BLaER1 (cell line): ENCODE data around the gene SLC25A29.
A peak's percentile ranks its signal among the peaks of the same experiment; 100 is the strongest.

Experiments
- H3K27ac ChIP-seq: shearing (Covaris generic); formaldehyde crosslinking; 2 replicates; pipeline ENCODE4 v1.8.1; 2022
- H3K27me3 ChIP-seq: shearing (Covaris generic); formaldehyde crosslinking; 2 replicates; pipeline ENCODE4 v1.8.1; 2022
- H3K36me3 ChIP-seq: shearing (Covaris generic); formaldehyde crosslinking; 2 replicates; pipeline ENCODE4 v1.8.1; 2022
- H3K4me1 ChIP-seq: shearing (Covaris generic); formaldehyde crosslinking; 2 replicates; pipeline ENCODE4 v1.8.1; 2022
- H3K4me2 ChIP-seq: shearing (Covaris generic); formaldehyde crosslinking; 2 replicates; pipeline ENCODE4 v1.8.1; 2022
- H3K4me3 ChIP-seq: shearing (Covaris generic); formaldehyde crosslinking; 2 replicates; pipeline ENCODE4 v1.8.1; 2022
- H3K9ac ChIP-seq: shearing (Covaris generic); formaldehyde crosslinking; 2 replicates; pipeline ENCODE4 v1.8.1; 2022
- H3K9me3 ChIP-seq: shearing (Covaris generic); formaldehyde crosslinking; 2 replicates; pipeline ENCODE4 v1.8.1; 2022
- H4K20me1 ChIP-seq: shearing (Covaris generic); formaldehyde crosslinking; 2 replicates; pipeline ENCODE4 v1.8.1; 2022
- Cebpa-rat ChIP-seq: shearing (Covaris generic); IDR thresholded peaks from 2 replicates; pipeline ENCODE4 v1.8.1; 2022

The SLC25A29 gene

DNA sequence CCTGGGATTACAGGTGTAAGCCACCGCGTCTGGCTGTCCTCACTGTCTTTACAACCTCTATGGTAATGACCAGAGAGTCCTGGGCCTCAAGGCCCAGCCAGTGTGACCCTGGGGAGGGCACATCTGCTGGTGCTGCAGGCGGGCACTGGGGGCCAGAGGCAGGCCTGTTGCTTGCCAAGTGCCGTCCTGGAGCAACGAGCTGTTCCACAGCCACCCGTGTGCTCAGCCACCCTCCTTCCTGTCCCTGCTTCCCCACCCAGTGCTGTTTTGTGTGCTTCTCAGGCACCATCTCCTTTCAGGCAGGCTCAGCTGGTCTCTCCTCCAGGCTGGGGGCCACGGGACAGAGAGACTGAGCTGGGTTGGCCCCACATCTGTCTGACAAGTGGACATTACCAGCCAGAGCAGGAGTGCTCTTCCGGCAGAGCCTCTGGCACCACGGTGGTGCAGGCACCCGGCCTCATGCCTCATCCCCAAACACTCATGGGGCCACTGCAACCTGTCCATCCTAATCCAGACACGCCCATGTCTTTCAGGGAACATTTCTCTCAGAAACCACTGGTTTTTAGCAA is 25.9 kb upstream of the SLC25A29 start:
- TF ChIP-seq Cebpa-rat = no peak
- Histone ChIP-seq H3K27ac (peak overlapping the region; percentile 66), H3K4me3 (no peak overlapping the region), H3K36me3 (0 out of 2 replicates have a peak, but pooled peaks cover 3% of the 10 kb centered on the region), H3K9me3 (no peaks in the 10 kb centered on the region), H3K4me1 (peaks cover 41% of the 10 kb centered on the region), H3K9ac (peak overlapping the region; percentile 19; the same call in 1 of the 2 replicates), H3K27me3 (no peaks in the 10 kb centered on the region), H3K4me2 (peak overlapping the region; percentile 66), H4K20me1 (no peaks in the 10 kb centered on the region)

DNA sequence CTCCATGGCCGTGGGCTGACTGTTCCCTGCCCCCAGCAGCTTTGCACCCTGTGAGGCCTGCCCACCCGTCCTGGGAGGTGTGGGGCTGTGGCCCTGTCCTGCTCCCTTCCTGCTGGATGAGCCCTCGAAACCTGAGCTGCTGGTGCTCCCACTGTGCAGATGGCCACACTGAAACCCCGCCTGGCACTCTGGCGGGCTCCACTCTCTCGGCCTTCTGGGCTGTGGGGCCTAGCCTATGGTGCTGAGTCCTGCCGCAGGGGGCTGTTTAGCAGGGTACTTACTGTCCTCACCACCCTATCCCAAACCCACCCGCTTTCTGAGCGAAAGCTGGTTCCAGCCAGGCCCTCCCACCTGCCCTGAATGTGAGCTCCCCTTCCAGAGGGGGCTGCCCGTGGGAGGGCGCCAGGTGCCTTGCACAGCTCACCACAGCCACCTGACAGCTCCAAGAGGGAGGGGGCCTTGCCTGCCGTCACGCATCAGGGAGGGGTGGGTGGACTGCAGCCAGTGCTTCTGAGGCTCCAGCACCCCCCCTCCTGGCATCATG is 24.2 kb upstream of the SLC25A29 start:
- Histone ChIP-seq H3K4me2 (peak overlapping the region; percentile 59), H3K4me1 (peaks cover 34% of the 10 kb centered on the region), H3K9ac (no peak overlapping the region), H3K4me3 (no peak overlapping the region), H3K27ac (0 out of 2 replicates have a peak overlapping the region, but pooled peaks have one; percentile 38), H3K36me3 (no peaks in the 10 kb centered on the region), H3K27me3 (no peaks in the 10 kb centered on the region), H3K9me3 (no peaks in the 10 kb centered on the region), H4K20me1 (no peaks in the 10 kb centered on the region)
- no peak for TF ChIP-seq Cebpa-rat

DNA sequence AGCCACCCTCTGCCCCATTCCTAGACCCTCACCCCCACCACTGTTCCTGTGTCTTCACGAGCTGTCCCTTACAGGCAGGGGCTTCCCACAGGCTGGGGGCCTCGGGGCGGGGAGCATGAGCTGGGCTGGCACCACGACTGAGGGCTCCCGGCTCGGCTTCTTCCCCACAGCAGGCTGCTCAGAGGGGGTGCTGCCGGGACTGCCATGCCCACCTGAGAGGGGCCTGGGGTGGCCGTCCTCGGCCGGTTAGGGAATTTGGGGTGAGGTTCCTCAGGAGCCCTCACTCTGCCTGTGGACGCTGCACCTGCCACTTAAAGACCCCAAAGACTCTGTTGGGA is 23.7 kb upstream of the SLC25A29 start:
- Histone ChIP-seq H3K9ac (no peak overlapping the region), H4K20me1 (no peaks in the 10 kb centered on the region), H3K27me3 (no peaks in the 10 kb centered on the region), H3K9me3 (no peaks in the 10 kb centered on the region), H3K4me3 (no peak overlapping the region), H3K36me3 (no peaks in the 10 kb centered on the region), H3K4me1 (peaks cover 34% of the 10 kb centered on the region), H3K4me2 (no peak overlapping the region), H3K27ac (no peak overlapping the region)
- no peak for TF ChIP-seq Cebpa-rat

DNA sequence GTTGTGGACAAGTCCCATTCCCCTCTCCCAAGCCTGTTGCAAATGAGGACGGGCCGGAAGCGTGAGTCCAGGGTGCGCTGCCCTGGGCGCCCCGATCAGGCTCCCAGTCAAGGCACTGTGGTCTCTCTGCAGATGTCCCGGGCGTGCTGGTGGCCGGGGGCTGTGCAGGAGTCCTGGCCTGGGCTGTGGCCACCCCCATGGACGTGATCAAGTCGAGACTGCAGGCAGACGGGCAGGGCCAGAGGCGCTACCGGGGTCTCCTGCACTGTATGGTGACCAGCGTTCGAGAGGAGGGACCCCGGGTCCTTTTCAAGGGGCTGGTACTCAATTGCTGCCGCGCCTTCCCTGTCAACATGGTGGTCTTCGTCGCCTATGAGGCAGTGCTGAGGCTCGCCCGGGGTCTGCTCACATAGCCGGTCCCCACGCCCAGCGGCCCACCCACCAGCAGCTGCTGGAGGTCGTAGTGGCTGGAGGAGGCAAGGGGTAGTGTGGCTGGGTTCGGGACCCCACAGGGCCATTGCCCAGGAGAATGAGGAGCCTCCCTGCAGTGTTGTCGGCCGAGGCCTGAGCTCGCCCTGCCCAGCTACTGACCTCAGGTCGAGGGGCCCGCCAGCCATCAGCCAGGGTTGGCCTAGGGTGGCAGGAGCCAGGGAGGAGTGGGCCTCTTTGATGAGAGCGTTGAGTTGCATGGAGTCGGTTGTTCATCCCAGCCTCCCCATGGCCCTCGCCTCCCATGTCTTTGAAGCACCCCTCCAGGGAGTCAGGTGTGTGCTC is 23.2 kb upstream of the SLC25A29 start:
- H3K36me3 ChIP-seq = no peaks in the 10 kb centered on the region
- no peaks in the 10 kb centered on the region for H3K27me3 ChIP-seq
- H3K27ac ChIP-seq = no peak overlapping the region
- H3K9ac ChIP-seq = no peak overlapping the region
- H3K9me3 ChIP-seq = no peaks in the 10 kb centered on the region
- no peak overlapping the region for H3K4me2 ChIP-seq
- no peak overlapping the region for H3K4me3 ChIP-seq
- peaks cover 34% of the 10 kb centered on the region for H3K4me1 ChIP-seq
- no peaks in the 10 kb centered on the region for H4K20me1 ChIP-seq
- no peak for TF ChIP-seq Cebpa-rat

DNA sequence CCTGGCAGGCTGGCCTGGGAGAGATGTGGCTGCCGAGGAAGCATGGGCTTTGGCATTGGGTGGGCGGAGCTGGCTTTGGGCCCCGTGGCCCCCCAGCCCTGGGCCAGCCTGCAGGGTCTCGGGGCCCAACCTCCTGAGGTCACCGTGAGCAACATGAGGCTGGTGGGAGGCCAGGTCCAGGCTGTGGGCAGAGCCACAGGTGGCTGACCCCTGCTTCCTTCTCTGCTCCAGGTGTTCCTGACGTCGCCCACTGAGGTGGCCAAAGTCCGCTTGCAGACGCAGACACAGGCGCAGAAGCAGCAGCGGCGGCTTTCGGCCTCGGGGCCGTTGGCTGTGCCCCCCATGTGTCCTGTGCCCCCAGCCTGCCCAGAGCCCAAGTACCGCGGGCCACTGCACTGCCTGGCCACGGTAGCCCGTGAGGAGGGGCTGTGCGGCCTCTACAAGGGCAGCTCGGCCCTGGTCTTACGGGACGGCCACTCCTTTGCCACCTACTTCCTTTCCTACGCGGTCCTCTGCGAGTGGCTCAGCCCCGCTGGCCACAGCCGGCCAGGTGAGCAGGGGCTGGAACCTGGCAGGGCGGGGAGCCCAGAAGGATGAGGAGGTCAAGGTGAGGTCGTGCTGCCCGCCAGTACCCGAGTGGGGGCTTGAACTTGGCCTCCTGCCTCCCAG is 22.4 kb upstream of the SLC25A29 start:
- Histone ChIP-seq H3K27ac (no peak overlapping the region), H3K9me3 (no peaks in the 10 kb centered on the region), H3K4me3 (no peak overlapping the region), H4K20me1 (no peaks in the 10 kb centered on the region), H3K9ac (no peak overlapping the region), H3K27me3 (no peaks in the 10 kb centered on the region), H3K4me2 (no peak overlapping the region), H3K4me1 (peaks cover 34% of the 10 kb centered on the region), H3K36me3 (no peaks in the 10 kb centered on the region)
- TF ChIP-seq Cebpa-rat = no peak

DNA sequence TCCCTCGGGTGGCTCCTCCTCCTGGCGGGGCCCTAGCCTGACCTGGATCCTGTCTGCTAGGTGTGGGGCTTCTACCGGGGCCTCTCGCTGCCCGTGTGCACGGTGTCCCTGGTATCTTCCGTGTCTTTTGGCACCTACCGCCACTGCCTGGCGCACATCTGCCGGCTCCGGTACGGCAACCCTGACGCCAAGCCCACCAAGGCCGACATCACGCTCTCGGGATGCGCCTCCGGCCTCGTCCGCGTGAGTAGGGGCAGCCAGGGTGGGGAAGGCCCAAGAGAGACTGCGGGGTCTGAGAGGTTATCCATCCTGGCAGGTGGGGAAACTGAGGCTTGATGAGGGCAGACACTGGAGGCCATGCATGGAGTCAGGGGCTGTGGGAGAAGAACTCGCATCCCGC is 20.9 kb upstream of the SLC25A29 start:
- H3K4me3 ChIP-seq = no peak overlapping the region
- H3K36me3 ChIP-seq = no peaks in the 10 kb centered on the region
- no peak overlapping the region for H3K9ac ChIP-seq
- no peak for TF ChIP-seq Cebpa-rat
- no peak overlapping the region for H3K4me2 ChIP-seq
- H3K27me3 ChIP-seq = no peaks in the 10 kb centered on the region
- H4K20me1 ChIP-seq = no peaks in the 10 kb centered on the region
- H3K27ac ChIP-seq = no peak overlapping the region
- no peaks in the 10 kb centered on the region for H3K9me3 ChIP-seq
- H3K4me1 ChIP-seq = peaks cover 30% of the 10 kb centered on the region

DNA sequence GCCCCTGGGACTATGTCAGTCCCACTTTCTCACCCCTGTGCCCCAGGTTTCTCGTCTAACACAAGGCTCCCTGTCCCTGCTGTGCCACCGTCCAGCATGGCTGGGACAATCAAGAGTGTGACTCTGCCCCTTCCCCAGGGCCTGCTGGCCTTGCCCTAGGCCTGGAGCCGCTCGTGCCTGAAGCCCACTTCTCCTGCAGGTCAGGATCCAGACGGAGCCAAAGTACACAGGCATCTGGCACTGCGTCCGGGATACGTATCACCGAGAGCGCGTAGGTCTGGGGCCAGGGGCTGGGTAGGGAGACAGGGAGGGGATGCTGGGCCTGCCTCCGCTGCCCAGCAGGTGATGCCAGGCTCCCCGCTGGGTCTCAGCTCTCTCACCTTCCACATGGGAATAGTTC is 19.7 kb upstream of the SLC25A29 start:
- Histone ChIP-seq H3K27me3 (no peaks in the 10 kb centered on the region), H3K36me3 (no peaks in the 10 kb centered on the region), H3K4me3 (no peak overlapping the region), H3K9ac (no peak overlapping the region), H3K4me2 (no peak overlapping the region), H3K9me3 (no peaks in the 10 kb centered on the region), H3K27ac (no peak overlapping the region), H3K4me1 (peaks cover 26% of the 10 kb centered on the region), H4K20me1 (no peaks in the 10 kb centered on the region)
- no peak for TF ChIP-seq Cebpa-rat

DNA sequence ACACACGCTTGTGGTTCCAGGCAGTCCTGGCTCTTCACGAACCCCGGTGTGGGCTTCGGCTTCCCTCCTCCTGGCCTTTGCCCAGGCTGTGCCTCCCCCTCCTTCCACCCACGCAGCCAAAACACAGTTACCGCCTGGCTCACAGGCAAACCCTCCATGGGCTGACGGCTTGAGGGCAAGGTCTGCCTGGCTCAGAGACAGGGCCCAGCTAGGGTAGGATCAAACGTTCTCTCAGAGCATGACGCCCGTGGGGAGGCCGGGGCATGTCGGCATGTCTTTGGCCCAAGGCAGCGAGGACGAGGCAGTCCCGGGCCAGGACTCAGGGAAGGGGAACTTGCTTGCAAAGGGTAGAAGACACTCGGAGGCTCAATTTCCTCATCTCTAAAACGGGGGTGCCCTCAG is 19.0 kb upstream of the SLC25A29 start:
- H3K27ac ChIP-seq = no peak overlapping the region
- no peaks in the 10 kb centered on the region for H3K36me3 ChIP-seq
- no peaks in the 10 kb centered on the region for H4K20me1 ChIP-seq
- peaks cover 18% of the 10 kb centered on the region for H3K4me1 ChIP-seq
- H3K9me3 ChIP-seq = no peaks in the 10 kb centered on the region
- H3K4me2 ChIP-seq = no peak overlapping the region
- TF ChIP-seq Cebpa-rat = no peak
- no peak overlapping the region for H3K4me3 ChIP-seq
- H3K27me3 ChIP-seq = no peaks in the 10 kb centered on the region
- no peak overlapping the region for H3K9ac ChIP-seq

DNA sequence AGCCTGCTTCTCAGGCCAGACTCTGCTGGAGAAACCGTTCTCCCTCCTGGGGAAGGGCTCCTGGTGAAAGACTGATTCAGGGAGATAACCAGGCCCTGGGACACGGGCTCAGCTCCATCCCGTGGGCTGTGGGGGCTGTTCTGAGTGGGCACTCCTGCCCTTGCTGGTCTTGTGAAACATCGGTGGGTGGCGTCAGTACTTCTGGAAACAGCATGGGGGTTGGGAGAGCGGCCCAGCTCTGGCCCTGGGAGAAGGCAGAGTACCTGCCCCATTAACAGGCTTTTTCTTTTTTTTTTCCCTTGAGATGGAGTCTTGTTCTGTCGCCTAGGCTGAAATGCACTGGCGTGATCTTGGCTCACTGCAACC is 17.7 kb upstream of the SLC25A29 start:
- H3K27me3 ChIP-seq = no peaks in the 10 kb centered on the region
- no peaks in the 10 kb centered on the region for H3K36me3 ChIP-seq
- H3K4me3 ChIP-seq = no peak overlapping the region
- TF ChIP-seq Cebpa-rat = no peak
- no peaks in the 10 kb centered on the region for H4K20me1 ChIP-seq
- H3K4me1 ChIP-seq = peaks cover 16% of the 10 kb centered on the region
- no peaks in the 10 kb centered on the region for H3K9me3 ChIP-seq
- H3K27ac ChIP-seq = no peak overlapping the region
- H3K9ac ChIP-seq = no peak overlapping the region
- H3K4me2 ChIP-seq = no peak overlapping the region
